Mucosa of rectum (tissue), 2 donors: ENCODE measurements around the gene CLASP1.

Experiments
- H3K27ac ChIP-seq, 2 donors: one replicate each; pipeline ENCODE4 v1.7.0; 2013; ENCODE audit warnings: inconsistent platforms in 2 of 2, low read depth in 2 of 2, low read length in 2 of 2
- H3K27me3 ChIP-seq, 2 donors: one replicate each; pipeline ENCODE4 v1.7.0; 2013; ENCODE audit warnings: low read length in 2 of 2; ENCODE audit not compliant: control insufficient read depth in 2 of 2, insufficient read depth in 2 of 2
- H3K36me3 ChIP-seq, 2 donors: one replicate each; pipeline ENCODE4 v1.7.0; 2013; ENCODE audit warnings: low read length in 2 of 2; ENCODE audit not compliant: control insufficient read depth in 2 of 2, insufficient read depth in 2 of 2
- H3K4me1 ChIP-seq, 2 donors: one replicate each; pipeline ENCODE4 v1.7.0; 2013; ENCODE audit warnings: low read length in 2 of 2, mild to moderate bottlenecking in 1 of 2; ENCODE audit not compliant: control insufficient read depth in 2 of 2, insufficient read depth in 2 of 2
- H3K4me3 ChIP-seq, 2 donors: one replicate each; pipeline ENCODE4 v1.7.0; 2013; ENCODE audit warnings: low read length in 2 of 2
- H3K9ac ChIP-seq, 2 donors: one replicate each; pipeline ENCODE4 v1.7.0; 2013; ENCODE audit warnings: low read length in 2 of 2, low read depth in 1 of 2, mild to moderate bottlenecking in 1 of 2
- H3K9me3 ChIP-seq, 2 donors: one replicate each; pipeline ENCODE4 v1.7.0; 2013; ENCODE audit warnings: low read length in 2 of 2; ENCODE audit not compliant: control insufficient read depth in 2 of 2
- donor health status: healthy.
- donor health status: Normal muscosa, but diverticular disease.

CLASP1 gene

GRCh38 chr2:121359716-121360565 is 289.3 kb downstream of the CLASP1 start:
- Histone ChIP-seq H3K36me3 (peaks cover 19 to 37% of the 10 kb centered on the region in 2 donors), H3K9me3 (no peaks in the 10 kb centered on the region), H3K27me3 (no peaks in the 10 kb centered on the region), H3K4me1 (peaks cover 7 to 16% of the 10 kb centered on the region in 2 donors), H3K27ac (peak overlapping the region in 1 of 2 donors; percentile 39), H3K4me3 (no peak overlapping the region), H3K9ac (no peak overlapping the region)

- Histone ChIP-seq H3K9me3 (no peaks in the 10 kb centered on the region), H3K9ac (no peak overlapping the region), H3K36me3 (peaks cover 18 to 42% of the 10 kb centered on the region in 2 donors), H3K27me3 (no peaks in the 10 kb centered on the region), H3K4me1 (peaks cover 7 to 12% of the 10 kb centered on the region in 2 donors), H3K27ac (no peak overlapping the region), H3K4me3 (no peak overlapping the region)
Measured at GRCh38 chr2:121359170-121359569, 290.1 kb downstream of the CLASP1 start.

GRCh38 chr2:121358291-121358690 is 291.0 kb downstream of the CLASP1 start:
- Histone ChIP-seq H3K9me3 (no peaks in the 10 kb centered on the region), H3K9ac (no peak overlapping the region), H3K4me1 (peaks cover 5 to 8% of the 10 kb centered on the region in 2 donors), H3K27ac (no peak overlapping the region), H3K4me3 (no peak overlapping the region), H3K27me3 (no peaks in the 10 kb centered on the region), H3K36me3 (peaks cover 19 to 43% of the 10 kb centered on the region in 2 donors)

GRCh38 chr2:121356058-121356640 is 293.1 kb downstream of the CLASP1 start:
- Histone ChIP-seq H3K4me1 (peaks cover 4% of the 10 kb centered on the region in 2 donors), H3K27me3 (no peaks in the 10 kb centered on the region), H3K4me3 (no peak overlapping the region), H3K36me3 (peaks cover 20 to 43% of the 10 kb centered on the region in 2 donors), H3K9me3 (no peaks in the 10 kb centered on the region), H3K27ac (peak overlapping the region; percentile 61 to 63), H3K9ac (peak overlapping the region in 1 of 2 donors; percentile 42)

- no peaks in the 10 kb centered on the region for H3K9me3 ChIP-seq
- peaks cover 4 to 7% of the 10 kb centered on the region in 2 donors for H3K4me1 ChIP-seq
- H3K9ac ChIP-seq, result peak overlapping the region in 1 of 2 donors; percentile 42
- H3K27me3 ChIP-seq, result no peaks in the 10 kb centered on the region
- H3K27ac ChIP-seq, result peak overlapping the region; percentile 61 to 63
- no peak overlapping the region for H3K4me3 ChIP-seq
- H3K36me3 ChIP-seq, result peaks cover 24 to 44% of the 10 kb centered on the region in 2 donors
Measured at GRCh38 chr2:121355488-121355887, 293.8 kb downstream of the CLASP1 start.

GRCh38 chr2:121351521-121352318 is 297.5 kb downstream of the CLASP1 start:
- H3K27me3 ChIP-seq, result no peaks in the 10 kb centered on the region
- H3K36me3 ChIP-seq, result peaks cover 44 to 62% of the 10 kb centered on the region in 2 donors
- no peak overlapping the region for H3K4me3 ChIP-seq
- no peak overlapping the region for H3K9ac ChIP-seq
- peaks cover 4 to 7% of the 10 kb centered on the region in 2 donors for H3K4me1 ChIP-seq
- H3K27ac ChIP-seq, result no peak overlapping the region
- no peaks in the 10 kb centered on the region for H3K9me3 ChIP-seq

GRCh38 chr2:121350890-121351289 is 298.4 kb downstream of the CLASP1 start:
- peak overlapping the region in 1 of 2 donors; percentile 44 for H3K27ac ChIP-seq
- H3K9ac ChIP-seq, result peak overlapping the region in 1 of 2 donors; percentile 11
- H3K4me3 ChIP-seq, result no peak overlapping the region
- peaks cover 0 to 7% of the 10 kb centered on the region in 2 donors for H3K4me1 ChIP-seq
- H3K36me3 ChIP-seq, result peaks cover 52 to 67% of the 10 kb centered on the region in 2 donors
- H3K9me3 ChIP-seq, result no peaks in the 10 kb centered on the region
- H3K27me3 ChIP-seq, result no peaks in the 10 kb centered on the region

GRCh38 chr2:121350402-121350775 is 298.9 kb downstream of the CLASP1 start:
- Histone ChIP-seq H3K27ac (no peak overlapping the region), H3K9ac (peak overlapping the region in 1 of 2 donors; percentile 11), H3K36me3 (peaks cover 56 to 71% of the 10 kb centered on the region in 2 donors), H3K9me3 (no peaks in the 10 kb centered on the region), H3K27me3 (no peaks in the 10 kb centered on the region), H3K4me3 (no peak overlapping the region), H3K4me1 (peaks cover 0 to 7% of the 10 kb centered on the region in 2 donors)

- H3K27ac ChIP-seq, result no peak overlapping the region
Measured at GRCh38 chr2:121349721-121350401, 299.4 kb downstream of the CLASP1 start.

More at GRCh38 chr2:121349721-121350401, 299.4 kb downstream of the CLASP1 start:
- Histone ChIP-seq H3K36me3 (peaks cover 56 to 73% of the 10 kb centered on the region in 2 donors), H3K27me3 (no peaks in the 10 kb centered on the region), H3K4me3 (no peak overlapping the region), H3K9ac (no peak overlapping the region), H3K9me3 (no peaks in the 10 kb centered on the region), H3K4me1 (peaks cover 0 to 7% of the 10 kb centered on the region in 2 donors)
